Measurements from ENCODE around the gene NCOA3.
A peak's percentile ranks its signal among the peaks of the same experiment; 100 is the strongest.

NCOA3 gene

GRCh38 chr20:47465335-47466090, 36.2 kb upstream of the NCOA3 start:
- Histone ChIP-seq H4K20me1 (ENCODE audit: insufficient read depth, low read length) (no peaks in the 10 kb centered on the region), H2AFZ (ENCODE audit: low read length) (no peak overlapping the region), H3F3A (ENCODE audit: insufficient read depth, low read length) (peaks cover 7% of the 10 kb centered on the region), H3K27ac (ENCODE audit: low read depth, low read length, poor library complexity, severe bottlenecking) (peak overlapping the region; percentile 99), H3K4me1 (ENCODE audit: insufficient read depth, low read length, severe bottlenecking) (peaks cover 67% of the 10 kb centered on the region), H3K4me2 (ENCODE audit: low read length) (no peak overlapping the region), H3K27me3 (ENCODE audit: insufficient read depth, low read length) (no peaks in the 10 kb centered on the region), H3K9me3 (ENCODE audit: low read length) (no peaks in the 10 kb centered on the region), H3K9me2 (ENCODE audit: low read depth, low read length) (no peaks in the 10 kb centered on the region), H3K79me2 (ENCODE audit: insufficient read depth, low read length) (no peaks in the 10 kb centered on the region), H3K9ac (ENCODE audit: low read length) (peak overlapping the region; percentile 14; the same call in 1 of the 2 replicates), H3K4me3 (ENCODE audit: low read depth, low read length, poor library complexity, severe bottlenecking) (no peak overlapping the region), H3K36me3 (ENCODE audit: insufficient read depth, low read length) (no peaks in the 10 kb centered on the region)
- TF ChIP-seq CTCF (IDR thresholded peaks at IDR 0.05; ENCODE audit: low read length) (no peak), EZH2 (IDR thresholded peaks at IDR 0.05; ENCODE audit: borderline replicate concordance, low read length) (no peak)

GRCh38 chr20:47466213-47466612, 35.5 kb upstream of the NCOA3 start:
- Histone ChIP-seq H3F3A (ENCODE audit: insufficient read depth, low read length) (peaks cover 7% of the 10 kb centered on the region), H2AFZ (ENCODE audit: low read length) (no peak overlapping the region), H4K20me1 (ENCODE audit: insufficient read depth, low read length) (no peaks in the 10 kb centered on the region), H3K27ac (ENCODE audit: low read depth, low read length, poor library complexity, severe bottlenecking) (peak overlapping the region; percentile 99), H3K4me1 (ENCODE audit: insufficient read depth, low read length, severe bottlenecking) (peaks cover 74% of the 10 kb centered on the region), H3K9ac (ENCODE audit: low read length) (peak overlapping the region; percentile 73; the same call in 1 of the 2 replicates), H3K4me3 (ENCODE audit: low read depth, low read length, poor library complexity, severe bottlenecking) (no peak overlapping the region), H3K9me3 (ENCODE audit: low read length) (no peaks in the 10 kb centered on the region), H3K79me2 (ENCODE audit: insufficient read depth, low read length) (no peaks in the 10 kb centered on the region), H3K36me3 (ENCODE audit: insufficient read depth, low read length) (no peaks in the 10 kb centered on the region), H3K9me2 (ENCODE audit: low read depth, low read length) (no peaks in the 10 kb centered on the region), H3K4me2 (ENCODE audit: low read length) (no peak overlapping the region), H3K27me3 (ENCODE audit: insufficient read depth, low read length) (no peaks in the 10 kb centered on the region)
- no peak for TF ChIP-seq CTCF (IDR thresholded peaks at IDR 0.05; ENCODE audit: low read length)
- no peak for TF ChIP-seq EZH2 (IDR thresholded peaks at IDR 0.05; ENCODE audit: borderline replicate concordance, low read length)

GRCh38 chr20:47466704-47467459, 34.8 kb upstream of the NCOA3 start:
- Histone ChIP-seq H3F3A (ENCODE audit: insufficient read depth, low read length) (peaks cover 7% of the 10 kb centered on the region), H3K27me3 (ENCODE audit: insufficient read depth, low read length) (no peaks in the 10 kb centered on the region), H2AFZ (ENCODE audit: low read length) (no peak overlapping the region), H3K36me3 (ENCODE audit: insufficient read depth, low read length) (no peaks in the 10 kb centered on the region), H3K4me1 (ENCODE audit: insufficient read depth, low read length, severe bottlenecking) (peaks cover 81% of the 10 kb centered on the region), H3K9me2 (ENCODE audit: low read depth, low read length) (no peaks in the 10 kb centered on the region), H3K9me3 (ENCODE audit: low read length) (no peaks in the 10 kb centered on the region), H3K4me2 (ENCODE audit: low read length) (peak overlapping the region; percentile 52), H3K9ac (ENCODE audit: low read length) (peak overlapping the region; percentile 73), H3K4me3 (ENCODE audit: low read depth, low read length, poor library complexity, severe bottlenecking) (peak overlapping the region; percentile 6), H3K79me2 (ENCODE audit: insufficient read depth, low read length) (no peaks in the 10 kb centered on the region), H4K20me1 (ENCODE audit: insufficient read depth, low read length) (no peaks in the 10 kb centered on the region), H3K27ac (ENCODE audit: low read depth, low read length, poor library complexity, severe bottlenecking) (peak overlapping the region; percentile 99)
- TF ChIP-seq CTCF (IDR thresholded peaks at IDR 0.05; ENCODE audit: low read length) (no peak), EZH2 (IDR thresholded peaks at IDR 0.05; ENCODE audit: borderline replicate concordance, low read length) (no peak)

All from OCI-LY1 (cell line).